ENCODE data around the gene MSH2.

The MSH2 gene

GRCh38 chr2:47510745-47511144 lies 107.8 kb downstream of the MSH2 start:
- Histone ChIP-seq H2AFZ (ENCODE audit: low read depth) (no peak overlapping the region), H3K79me2 (ENCODE audit: insufficient read depth, low read depth) (no peaks in the 10 kb centered on the region), H3K36me3 (ENCODE audit: insufficient read depth) (no peaks in the 10 kb centered on the region), H3K4me3 (IDR thresholded peaks at IDR 0.05; ENCODE audit: insufficient read depth, low read depth, low read length) (no peak overlapping the region), H3K27me3 (ENCODE audit: insufficient read depth, low read depth) (no peaks in the 10 kb centered on the region), H3K4me1 (ENCODE audit: low read depth, poor library complexity, severe bottlenecking) (peaks cover 49% of the 10 kb centered on the region), H4K20me1 (ENCODE audit: insufficient read depth) (no peaks in the 10 kb centered on the region), H3K9ac (no peak overlapping the region), H3K4me2 (no peak overlapping the region), H3K27ac (no peak overlapping the region)
- no peak for TF ChIP-seq CTCF (conservative IDR thresholded peaks at IDR 0.05; ENCODE audit: low read depth, low read length)

GRCh38 chr2:47512581-47513083 lies 109.7 kb downstream of the MSH2 start:
- H2AFZ ChIP-seq (ENCODE audit: low read depth): peak overlapping the region; percentile 29; the same call in 1 of the 2 replicates
- no peak for TF ChIP-seq CTCF (conservative IDR thresholded peaks at IDR 0.05; ENCODE audit: low read depth, low read length)
- H3K27me3 ChIP-seq (ENCODE audit: insufficient read depth, low read depth): no peaks in the 10 kb centered on the region
- no peak overlapping the region for H3K9ac ChIP-seq
- H3K4me3 ChIP-seq (IDR thresholded peaks at IDR 0.05; ENCODE audit: insufficient read depth, low read depth, low read length): no peak overlapping the region
- H4K20me1 ChIP-seq (ENCODE audit: insufficient read depth): no peaks in the 10 kb centered on the region
- H3K79me2 ChIP-seq (ENCODE audit: insufficient read depth, low read depth): no peaks in the 10 kb centered on the region
- H3K4me2 ChIP-seq: no peak overlapping the region
- H3K27ac ChIP-seq: no peak overlapping the region
- H3K4me1 ChIP-seq (ENCODE audit: low read depth, poor library complexity, severe bottlenecking): peaks cover 54% of the 10 kb centered on the region
- no peaks in the 10 kb centered on the region for H3K36me3 ChIP-seq (ENCODE audit: insufficient read depth)

GRCh38 chr2:47513981-47514520 lies 111.1 kb downstream of the MSH2 start:
- no peak overlapping the region for H3K4me3 ChIP-seq (IDR thresholded peaks at IDR 0.05; ENCODE audit: insufficient read depth, low read depth, low read length)
- H3K4me1 ChIP-seq (ENCODE audit: low read depth, poor library complexity, severe bottlenecking): peaks cover 54% of the 10 kb centered on the region
- H2AFZ ChIP-seq (ENCODE audit: low read depth): no peak overlapping the region
- H3K79me2 ChIP-seq (ENCODE audit: insufficient read depth, low read depth): no peaks in the 10 kb centered on the region
- no peaks in the 10 kb centered on the region for H4K20me1 ChIP-seq (ENCODE audit: insufficient read depth)
- no peaks in the 10 kb centered on the region for H3K36me3 ChIP-seq (ENCODE audit: insufficient read depth)
- H3K27me3 ChIP-seq (ENCODE audit: insufficient read depth, low read depth): no peaks in the 10 kb centered on the region
- no peak for TF ChIP-seq CTCF (conservative IDR thresholded peaks at IDR 0.05; ENCODE audit: low read depth, low read length)
- no peak overlapping the region for H3K27ac ChIP-seq
- H3K9ac ChIP-seq: no peak overlapping the region
- no peak overlapping the region for H3K4me2 ChIP-seq

GRCh38 chr2:47516360-47517104 lies 113.6 kb downstream of the MSH2 start:
- H3K4me2 ChIP-seq: no peak overlapping the region
- H4K20me1 ChIP-seq (ENCODE audit: insufficient read depth): no peaks in the 10 kb centered on the region
- TF ChIP-seq CTCF (conservative IDR thresholded peaks at IDR 0.05; ENCODE audit: low read depth, low read length): no peak
- no peak overlapping the region for H3K27ac ChIP-seq
- H3K9ac ChIP-seq: no peak overlapping the region
- H3K4me1 ChIP-seq (ENCODE audit: low read depth, poor library complexity, severe bottlenecking): peaks cover 45% of the 10 kb centered on the region
- no peaks in the 10 kb centered on the region for H3K36me3 ChIP-seq (ENCODE audit: insufficient read depth)
- no peak overlapping the region for H2AFZ ChIP-seq (ENCODE audit: low read depth)
- no peaks in the 10 kb centered on the region for H3K79me2 ChIP-seq (ENCODE audit: insufficient read depth, low read depth)
- H3K4me3 ChIP-seq (IDR thresholded peaks at IDR 0.05; ENCODE audit: insufficient read depth, low read depth, low read length): no peak overlapping the region
- no peaks in the 10 kb centered on the region for H3K27me3 ChIP-seq (ENCODE audit: insufficient read depth, low read depth)
